PC-9 (cell line): ENCODE data around the gene CNTF. TPM values are rescaled to one million over a fixed set of nuclear protein-coding genes. Genes with fewer than 3 reads are reported as not detected.

Experiments
- BruUV-seq: library from RNA; stranded (reverse); fragments of 400-500 nt; replicated peaks from 2 replicates; lab custom pipeline; 2021; lab: Mats Ljungman, UMichigan
- CTCF ChIA-PET: fragments of 300-600 bp; sonication (Branson Sonifier 250); formaldehyde crosslinking; loops from one replicate; lab custom pipeline; 2022; ENCODE audit warnings: antibody characterized with exemption; lab: Charles Lee
- POLR2A ChIA-PET: fragments of 300-600 bp; sonication (Branson Sonifier 250); formaldehyde crosslinking; loops from one replicate; lab custom pipeline; 2022; ENCODE audit warnings: antibody characterized with exemption; ENCODE audit not compliant: unreplicated experiment; lab: Charles Lee
- DNase-seq, 2 experiments: peaks; one replicate each; pipeline versions ENCODE4 v3.0.0 to v3.0.0-alpha.2; 2015 to 2022; ENCODE audit warnings: mixed read lengths in 1 of 2
- H2AFZ ChIP-seq: fragments of 200-600 bp; sonication (generic); 2 replicates; pipeline ENCODE4 v1.8.1; 2017; ENCODE audit warnings: antibody characterized with exemption
- H3F3A ChIP-seq: fragments of 200-600 bp; sonication (generic); 2 replicates; pipeline ENCODE4 v1.8.1; 2017; ENCODE audit warnings: antibody characterized with exemption, mild to moderate bottlenecking, low read depth; ENCODE audit not compliant: insufficient read depth
- H3K27ac ChIP-seq: fragments of 200-600 bp; sonication (generic); 2 replicates; pipeline ENCODE4 v1.6.1; 2016; ENCODE audit warnings: mixed run types
- H3K27me3 ChIP-seq: fragments of 200-600 bp; sonication (generic); 2 replicates; pipeline ENCODE4 v1.6.1; 2016; ENCODE audit warnings: low read depth, mixed run types; ENCODE audit not compliant: insufficient read depth
- H3K36me3 ChIP-seq: fragments of 200-600 bp; sonication (generic); 2 replicates; pipeline ENCODE4 v1.6.1; 2016; ENCODE audit warnings: low read depth, mixed run types
- H3K4me1 ChIP-seq: fragments of 200-600 bp; sonication (generic); replicated peaks from 2 replicates; pipeline ENCODE4 v1.6.1; 2016; ENCODE audit warnings: mixed run types; ENCODE audit not compliant: insufficient read depth
- H3K4me2 ChIP-seq: fragments of 200-600 bp; sonication (generic); 2 replicates; pipeline ENCODE4 v1.6.1; 2017; ENCODE audit warnings: mixed run types
- H3K4me3 ChIP-seq: fragments of 200-600 bp; sonication (generic); 2 replicates; pipeline ENCODE4 v1.6.1; 2016; ENCODE audit warnings: mixed run types
- H3K79me2 ChIP-seq: fragments of 200-600 bp; sonication (generic); 2 replicates; pipeline ENCODE4 v1.6.1; 2017; ENCODE audit warnings: low read depth, mixed run types
- H3K9me2 ChIP-seq: fragments of 200-600 bp; sonication (generic); 2 replicates; pipeline ENCODE4 v1.8.1; 2017; ENCODE audit warnings: mild to moderate bottlenecking; ENCODE audit not compliant: insufficient read depth
- H3K9me3 ChIP-seq: fragments of 200-600 bp; sonication (generic); 2 replicates; pipeline ENCODE4 v1.8.1; 2016; ENCODE audit warnings: low read depth; ENCODE audit not compliant: insufficient read depth
- H4K20me1 ChIP-seq: fragments of 200-600 bp; sonication (generic); 2 replicates; pipeline ENCODE4 v1.8.1; 2017; ENCODE audit not compliant: insufficient read depth
- CTCF ChIP-seq: fragments of 200-600 bp; sonication (generic); conservative IDR thresholded peaks from 2 replicates; pipeline ENCODE4 v1.6.1; 2017; ENCODE audit warnings: mixed run types, antibody characterized with exemption, mild to moderate bottlenecking, moderate library complexity
- EZH2 ChIP-seq: fragments of 200-600 bp; sonication (generic); IDR thresholded peaks from 2 replicates; pipeline ENCODE4 v1.8.0; 2017; ENCODE audit warnings: antibody characterized with exemption, low read depth
- intact Hi-C: fragments of 100-400 bp; cut with micrococcal nuclease; formaldehyde crosslinking; loops from one replicate; pipeline ENCODE4 v1.10.0; 2022; ENCODE audit not compliant: unreplicated experiment
- total RNA-seq: library from RNA; stranded (reverse); gene quantifications from 2 replicates; pipeline ENCODE4 v1.2.3, GENCODE V29; 2021

CNTF gene
- total RNA-seq, 1 experiment from 2014 or later, result 3.4 TPM

DNA sequence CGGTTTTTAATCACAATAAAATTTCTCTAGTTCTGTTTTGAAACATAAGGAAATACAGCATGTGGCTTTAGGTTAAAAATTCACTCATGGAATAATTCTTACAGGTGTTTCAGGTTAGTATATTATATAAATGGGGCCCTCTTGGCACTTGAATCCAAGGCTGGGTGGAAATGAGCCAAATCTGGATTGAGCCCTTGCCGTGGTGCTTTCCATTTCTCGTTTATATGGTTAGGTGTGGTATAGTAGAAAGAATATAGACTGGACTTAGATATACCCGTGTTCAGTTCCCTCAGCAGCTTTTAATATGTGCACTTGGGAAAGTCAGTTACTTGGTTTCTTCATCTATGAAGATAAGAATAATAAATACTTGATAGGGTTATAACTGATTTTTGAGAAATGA, 27.6 kb upstream of the CNTF start:
- POLR2A ChIA-PET, result no interaction called here
- Histone ChIP-seq H3K36me3 (peaks cover 25% of the 10 kb centered on the region), H3K4me2 (no peak overlapping the region), H3K9me3 (no peaks in the 10 kb centered on the region), H3K27ac (no peak overlapping the region), H4K20me1 (peaks cover 53% of the 10 kb centered on the region), H3K9me2 (no peaks in the 10 kb centered on the region), H3K79me2 (peaks cover 97% of the 10 kb centered on the region), H3K4me1 (no peaks in the 10 kb centered on the region), H3F3A (no peaks in the 10 kb centered on the region), H3K27me3 (no peaks in the 10 kb centered on the region), H3K4me3 (no peak overlapping the region), H2AFZ (no peak overlapping the region)
- CTCF ChIA-PET, result interaction anchor here (0.7 kb wide), 1 partner anchor 25 kb away, joined by 6 read pairs; no protein-coding TSS in a partner anchor
- no peak for TF ChIP-seq CTCF
- TF ChIP-seq EZH2, result no peak
- intact Hi-C loops, result no loop called here
- no peak for DNase-seq
- no TSS peak for BruUV-seq

DNA sequence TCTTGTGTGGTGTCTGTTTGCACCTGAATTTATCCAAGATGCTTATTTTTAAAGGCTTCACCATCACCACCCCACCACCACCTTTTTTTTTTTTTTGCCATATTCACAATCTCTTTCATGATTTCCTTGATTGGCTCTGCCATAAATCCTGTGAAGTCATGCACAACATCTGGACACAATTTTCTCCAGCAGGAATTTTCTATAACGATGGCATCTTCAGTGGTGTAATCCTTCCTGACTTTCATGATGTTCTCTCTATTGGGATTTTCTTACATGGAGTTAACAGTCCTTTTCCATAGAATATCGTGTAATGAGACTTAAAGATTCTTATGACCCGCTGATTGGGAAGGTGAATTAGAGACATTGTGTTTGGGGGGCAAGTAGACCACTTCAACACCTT, 25.8 kb upstream of the CNTF start:
- H3K27ac ChIP-seq, result no peak overlapping the region
- no peaks in the 10 kb centered on the region for H3K27me3 ChIP-seq
- H3K36me3 ChIP-seq, result peaks cover 17% of the 10 kb centered on the region; the same call in 1 of the 2 replicates
- no peaks in the 10 kb centered on the region for H3K9me2 ChIP-seq
- H3K4me2 ChIP-seq, result no peak overlapping the region
- H3K4me3 ChIP-seq, result no peak overlapping the region
- H2AFZ ChIP-seq, result no peak overlapping the region
- ChIA-PET CTCF (no interaction called here), POLR2A (no interaction called here)
- TF ChIP-seq EZH2 (no peak), CTCF (no peak)
- no peaks in the 10 kb centered on the region for H3K4me1 ChIP-seq
- BruUV-seq, result no TSS peak
- peaks cover 97% of the 10 kb centered on the region for H3K79me2 ChIP-seq
- no peak for DNase-seq
- H3F3A ChIP-seq, result no peaks in the 10 kb centered on the region
- intact Hi-C loops, result no loop called here
- H3K9me3 ChIP-seq, result no peaks in the 10 kb centered on the region
- H4K20me1 ChIP-seq, result peaks cover 62% of the 10 kb centered on the region

DNA sequence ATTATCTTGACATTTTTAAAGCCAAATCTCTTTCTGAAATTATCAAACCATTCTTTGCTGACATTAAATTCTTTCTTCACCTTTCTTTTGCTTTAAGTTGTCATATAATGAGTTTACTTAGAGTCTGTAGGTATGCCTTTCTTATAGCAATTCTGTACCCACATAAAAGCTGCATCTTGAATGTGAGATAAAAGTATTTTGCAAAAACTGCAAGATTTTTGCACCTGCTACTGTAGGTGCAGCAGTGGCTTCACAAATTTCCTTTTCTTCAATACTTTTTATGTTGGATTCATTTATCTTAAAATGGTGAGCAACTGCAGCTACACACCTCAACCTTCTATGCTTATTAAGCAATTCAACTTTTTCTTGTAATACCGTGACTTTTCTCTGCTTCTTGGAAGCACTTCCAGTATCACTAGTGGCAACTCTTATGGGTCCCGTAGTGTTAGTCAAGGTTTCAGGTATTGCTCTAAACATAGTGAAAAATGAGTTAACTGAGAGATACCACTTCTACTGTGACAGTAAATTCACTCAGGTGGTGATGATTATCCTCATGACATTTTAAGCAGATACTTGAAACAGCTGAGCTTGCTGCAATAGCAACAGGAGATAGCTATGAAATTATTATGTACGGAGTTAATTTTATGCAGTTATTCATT, 24.9 kb upstream of the CNTF start:
- H3F3A ChIP-seq, result no peaks in the 10 kb centered on the region
- POLR2A ChIA-PET, result no interaction called here
- peaks cover 97% of the 10 kb centered on the region for H3K79me2 ChIP-seq
- no peak overlapping the region for H3K4me3 ChIP-seq
- no peak overlapping the region for H2AFZ ChIP-seq
- no peaks in the 10 kb centered on the region for H3K9me3 ChIP-seq
- H3K27ac ChIP-seq, result no peak overlapping the region
- H3K4me1 ChIP-seq, result no peaks in the 10 kb centered on the region
- TF ChIP-seq EZH2 (no peak), CTCF (no peak)
- H3K27me3 ChIP-seq, result no peaks in the 10 kb centered on the region
- intact Hi-C loops, result no loop called here
- H3K36me3 ChIP-seq, result peaks cover 17% of the 10 kb centered on the region; the same call in 1 of the 2 replicates
- H3K9me2 ChIP-seq, result no peaks in the 10 kb centered on the region
- no TSS peak for BruUV-seq
- H3K4me2 ChIP-seq, result no peak overlapping the region
- peaks cover 65% of the 10 kb centered on the region for H4K20me1 ChIP-seq
- no peak for DNase-seq
- CTCF ChIA-PET, result no interaction called here
